Measurements from ENCODE around the gene CHI3L1. TPM values are rescaled to one million over a fixed set of nuclear protein-coding genes. Genes with fewer than 3 reads are reported as not detected.

The CHI3L1 gene
- total RNA-seq, 2 experiments from 2014 or later, result not detected

DNA sequence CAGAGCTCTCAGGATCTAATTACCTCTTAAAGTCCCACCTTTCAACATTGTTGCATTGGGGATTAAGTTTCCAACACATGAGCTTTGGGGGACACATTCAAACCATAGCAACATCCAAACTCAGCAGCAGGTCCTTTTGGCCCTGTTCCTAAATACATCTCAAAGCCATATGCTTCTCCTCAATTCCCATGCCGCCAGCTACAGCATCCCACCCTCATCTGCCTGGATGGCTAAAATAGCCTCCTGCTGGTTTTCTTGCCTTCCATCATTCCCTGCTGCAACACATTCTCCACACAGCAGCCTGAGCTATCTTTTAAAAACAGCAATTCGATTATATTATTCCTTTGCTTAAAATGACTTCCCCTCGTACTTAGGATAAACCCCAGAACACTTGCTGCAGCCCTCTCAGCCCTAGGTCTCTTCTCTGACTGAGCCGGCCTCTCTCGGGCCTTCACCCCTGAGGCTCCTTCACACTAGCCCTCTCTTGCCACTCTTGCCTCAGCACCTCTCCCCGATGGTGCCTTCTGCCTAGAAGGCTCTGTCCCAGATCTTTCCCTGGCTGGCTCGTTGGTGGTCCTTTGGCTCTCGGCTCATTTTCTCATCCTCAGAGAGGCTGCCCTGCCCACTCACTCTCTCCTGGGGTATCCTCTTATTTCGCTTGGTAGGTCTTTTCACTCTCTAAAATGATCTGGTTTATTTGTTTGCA is 27.4 kb downstream of the CHI3L1 start:
- Mint-ChIP-seq H3K27me3 (no peaks in the 10 kb centered on the region), H3K4me3 (no peak overlapping the region), H3K27ac (no peak overlapping the region), H3K36me3 (no peaks in the 10 kb centered on the region), H3K4me1 (no peaks in the 10 kb centered on the region), H3K9me3 (no peaks in the 10 kb centered on the region)
- DNase-seq, result no peak

- H3K36me3 Mint-ChIP-seq, result no peaks in the 10 kb centered on the region
- no peak overlapping the region for H3K4me3 Mint-ChIP-seq
- DNase-seq, result no peak
- H3K9me3 Mint-ChIP-seq, result no peaks in the 10 kb centered on the region
- no peaks in the 10 kb centered on the region for H3K27me3 Mint-ChIP-seq
- H3K4me1 Mint-ChIP-seq, result no peaks in the 10 kb centered on the region
- no peak overlapping the region for H3K27ac Mint-ChIP-seq
These were observed 28.1 kb downstream of the CHI3L1 start for GRCh38 chr1:203158423-203158822.

- Mint-ChIP-seq H3K27me3 (no peaks in the 10 kb centered on the region), H3K27ac (no peak overlapping the region), H3K4me1 (no peaks in the 10 kb centered on the region), H3K4me3 (no peak overlapping the region), H3K36me3 (no peaks in the 10 kb centered on the region), H3K9me3 (no peaks in the 10 kb centered on the region)
- DNase-seq, result no peak
These were observed 30.2 kb downstream of the CHI3L1 start for GRCh38 chr1:203156280-203156679.

DNA sequence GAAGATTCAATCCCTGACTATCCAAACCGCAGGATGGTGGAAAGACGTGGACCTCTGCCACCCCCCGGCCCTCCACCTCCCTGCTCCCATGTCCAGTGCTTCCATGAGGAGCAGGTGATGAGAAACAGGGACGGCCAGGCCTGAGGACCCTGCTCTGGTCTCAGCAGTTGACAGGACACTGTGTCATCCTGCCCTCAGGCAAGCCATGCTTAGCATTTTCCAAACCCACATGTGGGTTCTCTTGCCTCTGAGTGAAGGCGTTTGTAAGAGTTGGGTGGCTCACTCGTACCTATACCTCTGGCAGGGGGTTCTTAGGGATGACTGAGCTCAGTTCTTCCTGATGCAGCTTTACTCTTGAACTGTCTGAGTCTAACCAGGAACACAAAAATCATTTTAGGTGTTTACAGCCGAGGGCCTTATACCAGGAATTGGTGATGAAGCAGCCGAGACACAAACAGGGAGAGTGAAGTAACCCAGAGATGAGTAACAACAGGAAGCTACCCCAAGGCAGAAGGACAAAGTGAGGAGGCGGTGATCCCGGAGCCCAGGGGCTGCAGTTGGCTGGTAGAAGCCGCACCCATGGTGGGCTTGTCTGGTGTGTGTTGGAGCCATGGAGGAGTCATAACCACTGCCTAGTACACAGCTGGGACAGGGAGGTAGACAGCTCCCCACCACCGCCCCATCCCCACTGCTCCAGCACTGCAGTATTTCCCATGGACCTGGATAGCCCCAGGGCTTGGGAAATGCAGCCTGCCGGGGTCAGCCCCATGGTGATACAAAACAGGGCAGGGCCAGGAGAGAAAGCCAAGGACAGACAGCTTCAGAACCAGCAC is 32.3 kb downstream of the CHI3L1 start:
- H3K27me3 Mint-ChIP-seq, result no peaks in the 10 kb centered on the region

DNA sequence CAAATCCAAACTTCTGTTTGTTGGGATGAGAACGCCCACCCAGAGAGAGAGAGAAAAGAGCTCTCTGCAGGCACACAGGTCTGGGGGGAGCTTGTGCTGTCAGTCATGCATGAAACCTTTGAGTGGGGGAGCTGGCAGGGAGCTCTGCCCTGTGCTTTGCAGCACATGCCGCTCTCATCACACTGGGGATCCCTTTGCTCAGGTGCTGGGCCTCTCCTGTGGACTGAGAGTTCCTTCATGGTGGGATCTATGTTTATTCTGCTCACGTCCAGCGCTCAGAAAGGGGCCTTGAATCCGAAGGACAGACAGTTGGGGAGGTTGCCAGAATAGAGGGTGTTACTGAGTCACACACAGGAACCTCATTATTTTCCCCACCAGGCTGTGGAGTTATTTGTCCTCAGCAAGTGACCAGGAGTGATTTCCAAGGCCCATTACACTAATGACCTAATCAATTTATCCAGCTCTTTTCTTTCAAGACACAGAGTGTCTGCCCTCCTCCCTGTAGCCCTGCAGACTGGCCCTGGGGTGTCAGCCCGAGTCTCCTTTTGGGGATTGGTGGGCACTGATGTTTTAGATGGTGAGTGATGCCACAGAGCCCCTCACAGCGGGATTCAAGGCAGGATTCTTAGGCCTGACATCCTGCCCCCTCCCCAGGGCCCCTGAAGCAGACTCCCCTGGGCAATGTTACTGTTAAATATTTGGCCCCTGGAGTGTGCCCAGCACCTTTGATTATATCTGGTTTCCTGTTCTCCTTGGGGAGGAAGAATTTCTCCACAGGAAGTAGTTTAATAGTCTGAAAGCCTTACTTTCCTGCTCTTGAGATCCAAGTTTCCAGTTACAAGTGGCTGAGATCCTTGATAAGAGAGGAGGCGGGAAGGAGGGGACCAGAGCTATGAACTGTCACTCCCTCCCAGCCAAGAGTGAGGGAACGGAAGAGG is 33.2 kb downstream of the CHI3L1 start:
- Mint-ChIP-seq H3K27me3 (no peaks in the 10 kb centered on the region), H3K4me1 (no peaks in the 10 kb centered on the region), H3K27ac (no peak overlapping the region), H3K4me3 (no peak overlapping the region), H3K9me3 (no peaks in the 10 kb centered on the region), H3K36me3 (no peaks in the 10 kb centered on the region)
- no peak for DNase-seq

More for the DNA sequence above, 32.3 kb downstream of the CHI3L1 start:
- no peak for DNase-seq
- no peak overlapping the region for H3K4me3 Mint-ChIP-seq
- H3K9me3 Mint-ChIP-seq, result no peaks in the 10 kb centered on the region
- H3K36me3 Mint-ChIP-seq, result no peaks in the 10 kb centered on the region
- no peaks in the 10 kb centered on the region for H3K4me1 Mint-ChIP-seq
- no peak overlapping the region for H3K27ac Mint-ChIP-seq

GRCh38 chr1:203152158-203153034 is 34.1 kb downstream of the CHI3L1 start:
- no peak overlapping the region for H3K4me3 Mint-ChIP-seq
- DNase-seq, result no peak
- H3K27ac Mint-ChIP-seq, result no peak overlapping the region
- no peaks in the 10 kb centered on the region for H3K9me3 Mint-ChIP-seq
- H3K27me3 Mint-ChIP-seq, result no peaks in the 10 kb centered on the region
- H3K4me1 Mint-ChIP-seq, result no peaks in the 10 kb centered on the region
- no peaks in the 10 kb centered on the region for H3K36me3 Mint-ChIP-seq

DNA sequence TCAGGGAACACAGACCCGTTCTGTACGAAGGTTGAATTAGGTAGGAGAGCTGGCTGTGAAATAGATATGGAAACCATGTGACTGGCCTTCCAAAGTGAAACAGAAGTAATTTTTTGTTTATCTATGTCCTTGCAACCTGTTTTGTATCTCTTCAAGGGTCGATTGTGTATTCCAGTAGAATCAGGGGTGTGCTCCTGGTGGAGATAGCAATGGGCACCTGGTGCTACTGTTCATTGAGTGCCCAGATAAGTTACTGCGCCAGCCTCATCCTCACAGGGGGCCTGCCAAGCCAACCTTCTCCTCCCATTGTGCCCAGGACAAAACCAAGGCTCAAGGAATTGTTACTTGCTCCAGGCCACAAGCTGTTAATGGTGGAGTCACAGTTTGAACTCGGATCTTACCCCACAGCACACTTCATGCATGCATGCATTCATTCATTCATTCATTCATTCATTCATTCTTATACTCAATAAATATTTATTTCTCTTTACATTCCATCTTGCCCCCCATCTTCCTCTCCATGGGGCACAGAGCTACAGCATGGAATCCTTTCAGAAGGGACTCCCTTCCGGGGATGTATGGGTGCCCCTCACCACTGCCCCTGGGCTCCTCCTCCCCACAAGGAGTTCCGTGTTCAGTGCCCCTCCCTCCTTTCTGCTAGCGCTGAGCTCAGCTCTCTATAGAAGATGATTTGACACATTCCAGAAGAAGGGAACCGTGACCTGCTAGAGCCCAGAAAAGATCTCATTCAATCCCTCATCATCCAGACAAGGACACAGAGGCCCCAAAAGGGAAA is 34.9 kb downstream of the CHI3L1 start:
- no peaks in the 10 kb centered on the region for H3K27me3 Mint-ChIP-seq
- no peaks in the 10 kb centered on the region for H3K36me3 Mint-ChIP-seq
- H3K4me1 Mint-ChIP-seq, result no peaks in the 10 kb centered on the region
- no peak for DNase-seq
- H3K9me3 Mint-ChIP-seq, result no peaks in the 10 kb centered on the region
- no peak overlapping the region for H3K4me3 Mint-ChIP-seq
- H3K27ac Mint-ChIP-seq, result no peak overlapping the region

DNA sequence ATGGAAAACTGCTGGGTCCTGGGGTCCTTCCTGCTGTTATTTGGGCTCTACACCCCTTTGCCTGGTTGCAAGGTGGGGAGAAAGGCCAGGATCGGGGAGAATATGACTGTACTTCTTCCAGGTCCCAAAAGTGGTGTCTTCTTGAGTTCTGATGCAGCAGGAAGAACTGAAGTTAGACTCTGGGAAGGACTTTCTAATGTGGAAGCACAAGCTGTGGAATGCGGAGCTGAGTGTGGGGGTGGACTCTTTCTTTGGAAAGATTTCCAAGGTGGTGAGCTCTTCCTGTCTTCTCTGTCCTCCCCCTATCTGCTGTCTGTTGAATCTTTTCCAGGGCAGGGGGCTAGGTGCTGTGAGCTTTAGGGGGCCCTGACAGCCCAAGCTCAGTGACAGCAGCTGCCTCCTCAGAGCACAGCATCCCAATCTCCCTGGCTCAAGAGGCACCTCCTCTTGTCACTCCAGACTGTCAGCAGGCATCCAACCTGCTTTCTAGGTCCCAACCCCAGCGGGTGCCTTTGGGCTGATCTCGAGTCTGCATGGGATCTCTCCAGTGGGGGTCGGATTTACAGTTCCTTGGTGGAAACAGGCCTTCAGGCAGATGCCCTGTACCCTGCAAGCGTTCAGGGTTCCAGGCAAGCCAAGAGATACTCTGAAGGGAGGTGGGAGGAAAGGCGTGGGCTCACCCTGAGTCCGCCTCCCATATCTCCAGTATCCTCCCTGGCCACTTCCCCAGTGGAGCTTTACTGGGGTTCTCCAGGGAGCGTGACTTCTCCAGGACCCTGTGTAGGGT is 35.8 kb downstream of the CHI3L1 start:
- no peak overlapping the region for H3K4me3 Mint-ChIP-seq
- H3K4me1 Mint-ChIP-seq, result no peaks in the 10 kb centered on the region
- no peaks in the 10 kb centered on the region for H3K9me3 Mint-ChIP-seq
- no peak overlapping the region for H3K27ac Mint-ChIP-seq
- H3K36me3 Mint-ChIP-seq, result no peaks in the 10 kb centered on the region
- H3K27me3 Mint-ChIP-seq, result no peaks in the 10 kb centered on the region
- no peak for DNase-seq

- no peaks in the 10 kb centered on the region for H3K4me1 Mint-ChIP-seq
These were observed 37.2 kb downstream of the CHI3L1 start for GRCh38 chr1:203149188-203149840.

DNA sequence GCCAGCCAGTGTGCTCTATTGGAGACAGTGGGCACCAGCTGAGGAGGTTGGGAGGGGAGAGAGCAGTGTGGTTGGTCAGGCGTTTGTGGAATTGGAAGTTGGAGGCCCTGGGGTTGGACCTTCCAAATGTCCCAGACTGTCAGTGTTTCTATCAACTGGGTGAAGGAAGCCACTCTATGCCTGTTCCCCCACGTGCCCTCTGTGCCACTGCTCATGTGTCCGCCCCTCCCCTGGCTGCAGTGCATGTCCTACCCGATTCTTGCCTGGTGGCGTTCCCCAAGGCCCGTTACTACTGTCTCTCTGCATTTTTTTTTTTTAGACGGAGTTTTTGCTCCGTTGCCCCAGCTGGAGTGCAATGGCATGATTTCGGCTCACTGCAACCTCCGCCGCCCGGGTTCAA is 37.9 kb downstream of the CHI3L1 start:
- no peak overlapping the region for H3K27ac Mint-ChIP-seq
- no peaks in the 10 kb centered on the region for H3K27me3 Mint-ChIP-seq
- no peaks in the 10 kb centered on the region for H3K4me1 Mint-ChIP-seq
- no peaks in the 10 kb centered on the region for H3K36me3 Mint-ChIP-seq
- H3K4me3 Mint-ChIP-seq, result no peak overlapping the region
- H3K9me3 Mint-ChIP-seq, result no peaks in the 10 kb centered on the region
- DNase-seq, result no peak

More at GRCh38 chr1:203149188-203149840, 37.2 kb downstream of the CHI3L1 start:
- no peak overlapping the region for H3K4me3 Mint-ChIP-seq
- H3K36me3 Mint-ChIP-seq, result no peaks in the 10 kb centered on the region
- H3K27ac Mint-ChIP-seq, result no peak overlapping the region
- no peak for DNase-seq
- H3K9me3 Mint-ChIP-seq, result no peaks in the 10 kb centered on the region
- no peaks in the 10 kb centered on the region for H3K27me3 Mint-ChIP-seq

GRCh38 chr1:203148127-203148526 is 38.4 kb downstream of the CHI3L1 start:
- no peaks in the 10 kb centered on the region for H3K27me3 Mint-ChIP-seq
- no peak overlapping the region for H3K27ac Mint-ChIP-seq
- no peaks in the 10 kb centered on the region for H3K4me1 Mint-ChIP-seq
- no peaks in the 10 kb centered on the region for H3K36me3 Mint-ChIP-seq
- DNase-seq, result no peak
- no peaks in the 10 kb centered on the region for H3K9me3 Mint-ChIP-seq
- no peak overlapping the region for H3K4me3 Mint-ChIP-seq

- no peak overlapping the region for H3K4me3 Mint-ChIP-seq
- H3K27ac Mint-ChIP-seq, result no peak overlapping the region
- no peaks in the 10 kb centered on the region for H3K4me1 Mint-ChIP-seq
- no peak for DNase-seq
- no peaks in the 10 kb centered on the region for H3K36me3 Mint-ChIP-seq
- H3K27me3 Mint-ChIP-seq, result no peaks in the 10 kb centered on the region
- no peaks in the 10 kb centered on the region for H3K9me3 Mint-ChIP-seq
These were observed 39.1 kb downstream of the CHI3L1 start for GRCh38 chr1:203147376-203147775.

DNA sequence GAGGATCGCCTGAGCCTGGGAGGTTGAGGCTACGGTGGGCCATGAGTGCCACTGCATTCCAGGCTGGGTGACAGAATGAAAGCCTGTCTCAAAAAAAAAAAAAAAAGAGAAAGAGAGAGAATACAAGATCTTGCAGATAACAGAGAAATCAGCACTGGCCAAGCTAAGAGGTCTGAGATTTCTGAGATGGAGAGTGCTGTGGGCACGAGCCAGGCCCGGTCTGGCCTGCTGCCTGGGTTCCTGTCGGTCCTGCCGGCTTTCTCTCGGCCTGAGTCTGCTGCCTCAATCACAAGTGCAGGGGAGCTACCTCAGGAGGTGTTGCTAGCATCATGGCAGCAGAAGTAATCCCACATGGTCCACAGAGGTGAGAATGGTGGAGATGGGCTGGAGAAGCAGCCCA is 40.0 kb downstream of the CHI3L1 start:
- DNase-seq, result no peak
- Mint-ChIP-seq H3K4me1 (no peaks in the 10 kb centered on the region), H3K27ac (no peak overlapping the region), H3K4me3 (no peak overlapping the region), H3K27me3 (no peaks in the 10 kb centered on the region), H3K36me3 (no peaks in the 10 kb centered on the region), H3K9me3 (no peaks in the 10 kb centered on the region)

Data from activated naive CD8-positive, alpha-beta T cell treated with anti-CD3 and anti-CD28 coated beads for 36 hours (primary cell).